PFSK-1 (cell line): Measurements from ENCODE around the gene WIZ.

Experiments
- POLR2AphosphoS5 ChIP-seq: IDR thresholded peaks from 2 replicates; pipeline ENCODE4 v1.6.1; 2012; ENCODE audit warnings: low read depth, mild to moderate bottlenecking, control low read depth, low read length, moderate library complexity
- SIN3A ChIP-seq: IDR thresholded peaks from 2 replicates; pipeline ENCODE4 v1.6.1; 2012; ENCODE audit warnings: mild to moderate bottlenecking, low read length, moderate library complexity, borderline replicate concordance; ENCODE audit not compliant: insufficient read depth
- TAF1 ChIP-seq: IDR thresholded peaks from 2 replicates; pipeline ENCODE4 v1.6.1; 2012; ENCODE audit warnings: low read length, control low read depth, borderline replicate concordance; ENCODE audit not compliant: insufficient read depth
- TF ChIP-seq, protein P1 (sequence below), 2 experiments: IDR thresholded peaks; 2 replicates each; pipeline versions ENCODE4 v1.6.1 to v1.8.0; 2011 to 2012; ENCODE audit warnings: low read depth in 2 of 2, low read length in 2 of 2, control low read depth in 1 of 2, inconsistent platforms in 1 of 2, mild to moderate bottlenecking in 1 of 2, moderate library complexity in 1 of 2; ENCODE audit not compliant: insufficient read depth in 1 of 2

DNA sequence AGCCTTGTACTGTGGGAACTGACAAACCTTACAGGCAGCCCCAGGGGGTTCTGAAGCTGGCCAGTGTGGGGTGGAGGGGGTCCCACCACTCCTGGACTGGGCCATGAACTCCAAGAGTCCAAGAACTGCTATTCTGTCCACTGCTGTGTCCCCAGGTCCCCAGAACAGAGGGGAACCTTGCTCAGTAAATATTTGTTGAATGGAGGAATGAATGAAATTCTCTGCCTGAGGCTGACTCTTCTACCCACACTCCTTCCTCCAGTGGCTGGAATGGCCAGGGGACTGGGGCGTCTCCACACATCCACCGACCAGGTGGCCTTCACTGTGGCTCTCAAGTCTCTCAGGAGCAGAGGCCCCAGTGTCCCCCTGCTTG is 11.6 kb downstream of the WIZ start:
- TF ChIP-seq POLR2AphosphoS5 (no peak), SIN3A (no peak), TAF1 (no peak)
- TF ChIP-seq, protein P1, sequence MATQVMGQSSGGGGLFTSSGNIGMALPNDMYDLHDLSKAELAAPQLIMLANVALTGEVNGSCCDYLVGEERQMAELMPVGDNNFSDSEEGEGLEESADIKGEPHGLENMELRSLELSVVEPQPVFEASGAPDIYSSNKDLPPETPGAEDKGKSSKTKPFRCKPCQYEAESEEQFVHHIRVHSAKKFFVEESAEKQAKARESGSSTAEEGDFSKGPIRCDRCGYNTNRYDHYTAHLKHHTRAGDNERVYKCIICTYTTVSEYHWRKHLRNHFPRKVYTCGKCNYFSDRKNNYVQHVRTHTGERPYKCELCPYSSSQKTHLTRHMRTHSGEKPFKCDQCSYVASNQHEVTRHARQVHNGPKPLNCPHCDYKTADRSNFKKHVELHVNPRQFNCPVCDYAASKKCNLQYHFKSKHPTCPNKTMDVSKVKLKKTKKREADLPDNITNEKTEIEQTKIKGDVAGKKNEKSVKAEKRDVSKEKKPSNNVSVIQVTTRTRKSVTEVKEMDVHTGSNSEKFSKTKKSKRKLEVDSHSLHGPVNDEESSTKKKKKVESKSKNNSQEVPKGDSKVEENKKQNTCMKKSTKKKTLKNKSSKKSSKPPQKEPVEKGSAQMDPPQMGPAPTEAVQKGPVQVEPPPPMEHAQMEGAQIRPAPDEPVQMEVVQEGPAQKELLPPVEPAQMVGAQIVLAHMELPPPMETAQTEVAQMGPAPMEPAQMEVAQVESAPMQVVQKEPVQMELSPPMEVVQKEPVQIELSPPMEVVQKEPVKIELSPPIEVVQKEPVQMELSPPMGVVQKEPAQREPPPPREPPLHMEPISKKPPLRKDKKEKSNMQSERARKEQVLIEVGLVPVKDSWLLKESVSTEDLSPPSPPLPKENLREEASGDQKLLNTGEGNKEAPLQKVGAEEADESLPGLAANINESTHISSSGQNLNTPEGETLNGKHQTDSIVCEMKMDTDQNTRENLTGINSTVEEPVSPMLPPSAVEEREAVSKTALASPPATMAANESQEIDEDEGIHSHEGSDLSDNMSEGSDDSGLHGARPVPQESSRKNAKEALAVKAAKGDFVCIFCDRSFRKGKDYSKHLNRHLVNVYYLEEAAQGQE (IDR thresholded peaks at IDR 0.05; ENCODE audit: insufficient read depth in 1 of 2, low read depth in 2 of 2, low read length in 2 of 2): no peak
